GM21515 (cell line): ENCODE measurements around the gene VPS41.

Source experiments
- ATAC-seq: cut with Tn5 transposase; IDR thresholded peaks from one replicate; pipeline ENCODE4 v1.9.1; 2021; ENCODE audit not compliant: unreplicated experiment

The VPS41 gene

DNA sequence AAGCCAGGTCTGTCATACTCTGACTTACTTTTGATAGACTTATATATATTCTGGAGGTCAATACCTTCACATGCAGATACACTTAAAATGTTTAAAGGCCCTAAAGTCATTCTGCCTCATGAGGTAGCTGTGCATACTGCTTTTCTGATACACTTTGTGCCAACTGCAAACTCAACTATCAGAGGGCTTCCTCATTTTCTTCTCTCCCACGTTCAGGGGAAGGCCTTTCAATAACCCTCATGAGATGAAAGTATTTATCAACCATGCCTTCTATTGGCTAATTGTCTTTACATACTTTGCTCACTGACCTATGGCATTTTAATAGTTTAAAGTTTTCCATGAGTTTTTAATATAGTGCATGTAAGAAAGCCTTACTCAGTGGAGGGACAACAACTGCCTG lies 165.1 kb downstream of the VPS41 start:
- no peak for ATAC-seq

DNA sequence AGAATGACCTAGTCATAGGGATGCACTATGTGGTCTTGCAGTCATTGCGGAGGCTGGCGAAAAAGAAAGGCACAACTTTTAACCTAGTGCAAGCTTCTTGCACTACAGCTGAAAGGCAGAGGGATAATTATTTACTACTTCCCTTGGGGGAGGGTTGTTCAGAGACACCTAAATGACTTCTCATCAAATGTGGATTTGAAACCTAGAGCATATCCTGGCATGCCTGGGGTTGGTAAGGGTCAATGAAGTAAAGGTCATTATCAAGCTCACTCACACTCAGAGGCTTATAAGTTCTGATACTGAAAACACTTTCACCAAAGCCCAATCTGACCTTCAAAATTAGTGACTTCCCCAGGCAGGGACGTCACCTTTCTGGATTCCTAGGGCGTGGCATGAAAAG lies 168.9 kb downstream of the VPS41 start:
- ATAC-seq, result no peak

DNA sequence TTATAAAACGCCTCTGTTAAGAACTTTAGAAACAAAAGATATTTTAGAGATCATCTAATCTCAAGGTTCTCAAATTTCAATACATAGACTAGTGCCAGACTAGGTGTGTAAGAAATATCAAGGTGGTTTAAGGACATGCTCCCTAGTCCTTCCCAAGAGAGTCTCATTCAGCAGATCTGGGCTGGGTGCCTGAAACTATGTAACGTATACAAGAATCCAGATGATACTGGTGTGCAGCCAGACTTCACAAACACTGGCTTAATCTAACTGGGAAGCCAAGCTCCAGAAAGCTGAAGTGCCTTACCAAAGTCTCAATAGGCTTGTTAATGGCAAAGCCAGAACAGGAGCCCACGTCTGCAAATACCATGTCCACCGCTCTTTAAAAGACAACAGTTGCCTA lies 172.9 kb downstream of the VPS41 start:
- ATAC-seq, result no peak

DNA sequence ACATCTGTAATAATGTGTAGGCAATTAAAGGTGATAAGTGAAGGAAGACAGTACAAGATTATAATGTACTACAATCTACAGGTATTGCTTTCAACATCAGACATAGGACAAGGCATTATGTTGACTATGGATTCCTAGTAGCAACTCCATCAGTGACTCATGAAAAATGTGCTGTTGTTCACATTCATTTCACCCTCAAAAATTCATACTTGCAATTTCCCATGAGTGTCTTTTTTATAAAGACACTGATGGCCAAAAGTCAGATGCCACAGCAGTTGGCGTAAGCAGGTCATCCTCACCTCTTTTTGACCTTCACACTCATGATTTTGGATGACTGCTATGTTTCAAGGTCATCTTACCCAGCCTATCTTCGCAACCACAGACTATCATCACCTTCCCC lies 177.8 kb downstream of the VPS41 start:
- no peak for ATAC-seq

DNA sequence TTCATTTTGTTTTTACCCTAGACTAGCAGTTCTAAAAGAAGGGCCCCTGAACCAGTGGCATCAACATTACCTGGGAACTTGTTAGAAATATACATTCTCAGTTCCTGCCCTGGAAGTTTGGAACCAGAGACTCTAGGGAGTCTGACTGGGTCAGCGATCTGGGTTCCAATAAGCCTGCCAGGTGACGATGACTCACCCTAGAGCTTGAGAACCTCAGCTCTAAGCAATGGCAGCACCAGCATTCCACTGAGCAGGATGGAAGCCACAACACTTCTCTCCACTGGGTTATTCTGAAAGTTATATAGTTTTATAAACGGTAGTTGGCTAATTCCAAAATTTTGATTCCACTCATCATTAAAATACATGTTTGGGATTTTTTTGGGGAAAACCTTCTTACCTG lies 180.8 kb downstream of the VPS41 start:
- no peak for ATAC-seq

DNA sequence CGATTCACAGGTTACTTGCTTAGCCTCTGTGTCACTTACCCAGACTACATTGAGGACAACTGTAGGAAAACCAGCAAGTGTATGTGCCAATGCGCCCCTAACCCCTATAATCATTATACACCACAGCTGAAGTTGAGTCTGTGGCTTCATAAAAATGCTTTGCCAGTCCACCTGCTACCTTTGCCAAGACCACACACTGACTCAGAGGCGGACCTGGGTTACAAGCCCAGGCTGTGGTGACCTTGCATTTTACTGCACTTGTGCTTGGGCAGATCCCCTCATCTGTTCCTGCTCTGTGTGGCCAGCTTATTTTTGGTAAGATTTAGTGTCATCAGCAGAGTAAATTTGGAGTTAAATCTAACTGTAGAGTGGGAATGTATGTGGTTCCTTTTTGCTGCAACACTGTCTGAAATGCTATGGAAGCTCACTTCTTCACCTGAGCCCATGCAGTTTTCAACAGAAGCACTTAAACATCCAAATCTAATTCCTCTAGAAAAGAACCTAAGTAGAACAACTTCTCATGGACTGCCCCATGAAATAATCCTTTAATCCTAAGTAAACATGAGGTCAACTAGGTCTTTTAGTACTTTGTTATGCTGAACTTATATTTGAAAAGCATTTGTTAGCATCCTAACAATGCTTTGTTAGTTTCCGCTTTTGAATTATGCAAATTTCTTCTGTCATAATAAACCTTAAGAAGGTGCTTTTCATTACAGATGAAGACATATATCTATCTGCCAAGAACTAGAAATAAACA lies 181.6 kb downstream of the VPS41 start:
- ATAC-seq, result no peak

DNA sequence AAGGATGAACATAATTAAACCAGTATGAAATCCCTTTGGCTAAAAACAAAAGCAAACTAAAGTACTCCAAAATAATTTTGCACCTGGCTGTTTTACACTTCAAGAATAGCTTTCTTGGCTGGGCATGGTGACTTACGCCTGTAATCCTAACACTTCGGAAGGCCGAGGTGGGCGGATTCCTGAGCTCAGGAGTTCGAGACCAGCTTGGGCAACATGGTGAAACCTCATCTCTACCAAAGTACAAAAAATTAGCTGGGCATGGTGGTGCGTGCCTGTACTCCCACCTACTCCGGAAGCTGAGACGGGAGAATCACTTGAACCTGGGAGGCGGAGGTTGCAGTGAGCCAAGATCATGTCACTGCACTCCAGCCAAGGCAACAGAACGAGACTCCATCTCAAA lies 185.7 kb downstream of the VPS41 start:
- ATAC-seq, result no peak

DNA sequence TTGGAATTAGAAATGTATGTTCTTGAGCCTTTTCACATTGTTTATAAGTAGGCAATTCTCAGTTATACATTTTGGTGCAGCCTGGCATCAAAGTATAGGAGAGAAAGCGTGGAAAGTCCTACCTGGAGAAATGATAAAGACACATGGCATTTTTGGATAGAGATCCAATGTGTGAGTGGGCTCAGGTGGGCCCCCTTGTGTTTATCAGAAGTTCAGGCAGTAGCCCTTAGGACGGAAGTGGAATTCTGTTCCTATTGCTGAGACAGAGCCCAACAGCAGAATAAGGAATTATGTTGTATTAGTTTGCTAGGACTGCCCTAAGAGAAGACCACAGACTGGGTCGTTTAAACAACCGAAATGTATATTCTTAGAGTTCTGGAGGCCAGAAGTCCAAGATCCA lies 192.6 kb downstream of the VPS41 start:
- ATAC-seq, result no peak

DNA sequence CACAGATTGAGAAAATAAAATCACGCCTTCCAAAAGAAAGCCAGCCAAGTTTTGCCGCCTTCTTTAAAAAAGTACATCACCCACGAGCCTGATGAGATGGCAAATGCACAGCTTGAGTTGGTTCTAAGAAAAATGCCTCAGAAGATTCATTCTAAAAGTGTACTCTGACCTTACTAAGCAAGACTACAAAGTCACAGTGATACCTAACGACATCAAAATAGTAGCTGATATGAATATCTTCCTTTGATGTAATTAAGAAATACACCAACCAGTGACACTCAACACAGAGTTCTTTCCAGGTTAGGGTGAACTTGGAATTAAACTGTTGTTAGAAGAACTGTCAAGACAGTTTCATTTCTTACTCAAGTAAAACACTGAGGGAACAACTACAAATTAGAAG lies 199.9 kb downstream of the VPS41 start:
- ATAC-seq, result no peak

DNA sequence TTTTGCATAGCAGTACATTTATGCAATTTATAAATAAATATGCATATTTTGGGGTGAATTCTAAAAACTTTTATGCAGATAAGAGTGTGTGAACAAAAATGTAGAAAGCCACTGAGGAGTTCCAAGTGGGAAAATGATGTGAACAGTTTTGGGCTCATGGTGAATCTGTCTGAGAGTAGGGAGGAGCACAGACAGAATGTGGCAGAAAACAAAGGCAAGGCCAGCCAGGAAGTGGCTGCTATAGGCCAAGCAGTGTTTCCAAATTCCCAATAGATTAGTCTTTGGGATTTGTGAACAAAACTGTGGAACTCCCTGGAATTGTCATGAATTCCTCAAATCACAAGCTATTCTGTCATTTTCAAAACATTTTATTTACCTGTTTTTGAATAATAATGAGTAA lies 204.2 kb downstream of the VPS41 start:
- no peak for ATAC-seq

DNA sequence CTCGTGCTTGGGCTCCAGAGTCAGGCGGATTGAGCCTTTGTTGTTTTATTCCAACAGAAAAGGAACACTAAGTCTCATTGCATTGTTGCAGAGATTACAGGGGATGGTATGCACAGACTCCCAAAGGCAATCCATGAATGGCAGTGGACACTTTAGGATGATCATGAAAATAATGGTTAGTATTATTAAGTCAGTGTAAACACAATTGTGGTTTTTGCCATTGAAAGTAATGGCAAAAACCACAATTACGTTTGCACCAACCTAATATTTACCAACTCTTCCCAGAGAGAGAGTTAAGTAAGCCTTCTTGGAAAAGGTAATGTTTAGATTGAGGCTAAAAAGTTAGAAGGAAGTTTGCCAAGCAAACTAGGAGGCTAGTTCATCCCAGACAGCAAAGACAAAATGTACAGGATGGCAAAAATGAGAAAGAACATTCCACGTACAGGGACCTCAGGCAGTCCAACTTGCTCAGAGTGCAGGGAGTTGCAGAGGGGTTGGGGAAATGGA lies 204.9 kb downstream of the VPS41 start:
- ATAC-seq, result no peak

DNA sequence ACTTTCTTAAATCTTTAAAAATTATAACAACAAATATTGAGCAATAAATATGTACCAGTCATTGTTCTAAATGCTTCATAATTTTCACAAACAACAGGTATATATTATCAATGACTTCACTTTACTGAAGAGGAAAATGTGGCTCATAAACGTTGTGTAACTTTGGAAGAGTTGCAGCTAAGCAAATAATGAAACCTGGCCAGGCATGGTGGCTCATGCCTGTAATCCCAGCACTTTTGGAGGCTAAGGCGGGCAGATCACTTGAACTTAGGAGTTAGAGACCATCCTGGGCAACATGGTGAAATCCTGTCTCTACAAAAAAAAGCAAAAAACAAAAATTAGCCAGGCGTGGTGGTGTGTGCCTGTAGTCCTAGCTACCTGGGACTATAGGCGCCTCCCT lies 205.9 kb downstream of the VPS41 start:
- ATAC-seq, result no peak

DNA sequence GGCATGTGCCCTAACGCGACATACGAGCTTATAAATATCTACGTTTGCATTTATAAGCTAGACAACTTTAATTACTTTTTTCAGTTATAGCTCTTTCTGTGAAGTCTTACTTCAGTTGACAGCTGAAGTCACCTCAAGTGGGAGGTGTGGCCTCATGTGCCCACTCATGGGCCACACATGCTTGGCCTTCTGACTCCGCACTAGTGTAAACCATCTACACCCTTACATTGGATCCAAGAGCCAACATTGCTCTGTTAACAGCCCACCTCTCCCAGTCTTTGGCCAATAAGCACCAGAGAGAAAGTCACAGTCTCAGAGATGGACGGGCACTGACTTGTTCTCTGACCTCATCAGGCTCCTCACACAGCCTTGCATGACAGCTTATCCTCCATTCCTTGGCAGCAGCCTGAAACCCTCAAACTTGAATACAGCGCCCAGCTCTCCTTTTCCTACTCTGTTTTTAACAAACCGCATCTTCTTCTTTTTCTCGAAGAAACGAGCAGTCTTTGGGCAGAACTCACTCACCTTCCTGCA lies 206.9 kb downstream of the VPS41 start:
- ATAC-seq, result no peak

DNA sequence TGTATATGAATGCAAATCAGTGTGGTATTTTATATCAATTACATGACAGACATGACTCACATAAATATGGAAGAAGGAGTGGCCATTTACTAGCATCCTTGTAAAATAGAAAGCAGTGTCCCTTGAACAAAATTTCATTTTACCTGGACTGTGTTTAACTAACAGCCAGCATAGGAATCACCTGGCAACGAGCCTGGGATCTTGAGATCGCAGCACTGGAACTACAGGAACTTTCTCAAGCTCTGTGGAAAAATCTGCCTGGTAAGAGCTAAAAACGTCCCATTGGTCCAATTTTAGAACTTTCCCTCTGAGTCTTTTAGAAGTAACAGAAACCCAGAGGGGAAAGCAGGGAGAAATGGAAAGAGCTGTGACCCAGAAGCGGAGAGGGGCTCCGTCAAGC lies 208.9 kb downstream of the VPS41 start:
- ATAC-seq, result no peak

DNA sequence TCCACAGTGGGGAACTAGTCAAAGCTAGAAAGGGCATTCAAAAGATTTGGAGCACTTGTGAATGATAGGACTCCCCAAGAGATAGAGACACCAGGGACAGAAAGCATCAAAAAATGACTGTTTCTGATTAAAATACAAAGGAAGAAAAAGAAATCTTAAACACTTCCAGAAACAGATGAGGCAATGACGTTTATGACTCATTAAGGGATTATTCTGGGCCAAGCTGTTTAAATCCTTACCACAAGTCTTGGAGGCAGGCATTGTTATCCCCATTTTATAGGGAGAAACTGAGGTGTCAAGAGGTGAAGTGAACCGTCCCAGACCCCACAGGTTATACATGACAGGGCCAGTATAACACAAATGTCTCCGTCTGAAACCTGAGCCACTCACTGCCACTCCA lies 209.5 kb downstream of the VPS41 start:
- no peak for ATAC-seq

DNA sequence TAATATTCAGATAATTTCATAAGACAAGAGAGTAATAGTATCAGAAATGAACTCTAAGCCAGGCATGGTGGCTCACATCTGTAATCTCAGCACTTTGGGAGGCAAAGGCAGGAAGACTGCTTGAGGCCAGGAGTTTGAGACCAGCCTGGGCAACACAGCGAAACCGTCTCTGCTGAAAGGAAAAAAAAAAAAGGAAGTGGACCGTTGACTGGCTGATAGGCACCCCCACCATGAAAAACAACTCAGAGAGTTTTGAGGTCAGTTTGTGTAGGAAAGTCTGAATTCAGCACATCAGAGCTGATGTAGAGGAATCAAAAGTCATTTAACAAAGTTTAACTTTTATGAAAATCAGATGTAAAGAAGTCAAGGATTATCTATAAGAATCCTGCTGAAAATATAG lies 214.7 kb downstream of the VPS41 start:
- ATAC-seq, result no peak

DNA sequence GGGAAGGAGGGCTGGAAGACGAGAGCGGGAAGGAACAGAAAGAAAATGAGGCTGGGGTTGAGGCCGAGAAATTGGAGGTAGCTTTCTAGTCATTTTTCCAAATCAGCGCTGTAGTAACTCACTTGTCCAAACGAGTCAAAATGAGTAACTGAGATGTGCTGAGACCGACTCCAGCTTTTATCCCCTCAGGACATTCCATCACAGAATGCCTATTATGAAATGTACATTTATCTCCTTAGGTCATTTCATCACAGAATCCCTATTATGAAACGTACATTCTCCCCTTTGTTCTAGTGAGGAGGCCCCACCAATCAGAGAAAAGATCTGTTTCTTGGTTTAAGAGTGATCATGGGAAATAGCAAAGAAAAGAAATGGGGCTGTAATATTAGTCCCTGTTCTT lies 222.1 kb downstream of the VPS41 start:
- ATAC-seq, result no peak

DNA sequence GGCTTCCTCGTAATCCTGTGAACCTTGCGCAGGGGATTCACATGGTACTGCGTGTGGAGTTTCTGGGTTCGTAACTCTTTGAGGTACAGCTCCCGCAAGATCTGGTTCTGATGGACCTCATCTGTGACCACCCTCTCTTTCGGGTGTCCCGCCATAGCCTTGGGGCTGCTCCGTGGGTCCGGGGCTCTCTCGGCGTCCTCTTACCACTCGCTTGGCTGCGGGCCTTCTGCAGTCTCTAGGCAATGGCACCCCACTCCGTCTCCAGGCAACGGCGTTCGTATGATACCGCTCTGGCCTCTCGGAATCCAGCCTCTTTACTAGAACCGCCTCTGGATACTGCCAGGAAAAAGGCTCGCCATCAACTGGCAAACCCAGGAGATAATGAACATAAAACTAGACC lies 223.1 kb downstream of the VPS41 start:
- no peak for ATAC-seq

DNA sequence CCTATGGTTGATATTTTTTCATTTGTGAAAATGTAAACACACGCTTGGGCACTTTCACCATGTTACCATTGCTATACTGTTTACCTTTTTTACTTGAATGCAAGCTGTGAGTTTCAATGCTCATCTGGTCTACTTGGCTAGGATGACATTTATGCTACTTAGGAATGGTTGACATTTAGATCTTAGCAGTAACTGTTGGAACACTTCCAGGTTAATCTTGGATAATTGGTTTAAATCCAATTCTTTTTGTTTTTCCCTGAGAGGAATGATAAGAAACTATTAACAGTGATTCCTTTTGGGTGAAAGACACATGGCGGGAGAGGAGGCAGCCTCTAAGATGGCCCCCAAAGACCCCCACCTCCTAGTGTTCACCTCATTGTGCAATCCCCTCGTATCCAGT lies 226.4 kb downstream of the VPS41 start:
- ATAC-seq, result no peak

DNA sequence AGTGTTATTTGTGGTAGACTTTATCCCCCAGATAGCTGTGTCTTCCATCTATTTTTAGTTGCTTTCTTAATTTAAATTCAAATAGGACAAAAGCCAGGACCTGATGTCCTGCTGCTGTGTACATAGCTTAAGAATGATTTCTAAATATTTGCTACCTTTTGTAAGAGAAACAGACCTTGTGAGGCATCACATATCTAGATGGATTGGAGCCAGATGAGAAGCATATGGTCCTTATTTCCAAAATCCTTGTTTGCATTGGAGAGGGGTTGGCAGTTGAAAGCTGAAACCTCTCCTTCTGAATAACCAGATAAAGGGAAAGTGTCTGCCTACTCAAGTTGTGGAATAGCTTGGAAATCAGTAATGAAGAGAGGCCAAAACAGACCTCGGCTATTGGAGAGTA lies 227.1 kb downstream of the VPS41 start:
- ATAC-seq, result no peak

DNA sequence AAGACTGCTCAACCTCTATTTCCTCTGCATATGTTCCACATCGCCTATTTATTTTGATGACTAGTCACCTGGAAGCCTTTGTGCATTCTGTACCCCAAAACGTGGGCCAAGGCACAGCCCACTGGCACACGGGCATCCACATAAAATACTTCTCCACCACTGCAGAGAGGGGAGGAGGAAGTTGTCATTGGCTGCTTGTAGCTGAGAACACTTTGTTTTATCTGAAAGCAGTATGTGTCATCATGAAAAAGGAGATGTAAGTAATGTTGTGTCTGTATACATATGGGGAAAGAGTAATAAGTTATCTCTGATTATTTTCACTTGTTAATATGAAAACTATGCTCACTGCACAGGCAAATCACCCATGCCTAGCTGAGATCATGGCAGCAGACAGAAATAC lies 229.6 kb downstream of the VPS41 start:
- no peak for ATAC-seq

DNA sequence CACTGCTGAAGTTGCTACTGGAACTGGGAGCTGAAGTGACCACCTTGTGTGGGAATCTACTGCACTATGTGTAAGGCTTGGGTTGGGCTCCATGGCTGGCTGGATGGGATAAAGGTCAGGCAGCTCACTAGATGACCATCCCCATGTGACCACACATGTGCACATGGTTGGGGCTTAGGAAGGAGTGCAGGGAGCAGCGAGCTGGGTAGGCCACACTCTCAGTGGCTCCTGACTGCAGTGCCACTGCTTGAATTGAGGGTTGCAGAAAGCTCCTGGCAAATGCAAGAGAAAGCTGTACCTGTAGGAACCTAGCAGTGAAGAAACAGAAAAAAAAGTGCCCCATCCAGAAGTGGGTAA lies 230.3 kb downstream of the VPS41 start:
- ATAC-seq, result no peak
